GM21381 (cell line): ENCODE data around the gene ZBTB33.

ENCODE experiments used
- ATAC-seq: cut with Tn5 transposase; IDR thresholded peaks from one replicate; pipeline ENCODE4 v1.9.1; 2021; ENCODE audit warnings: mild to moderate bottlenecking, moderate library complexity; ENCODE audit not compliant: unreplicated experiment

The ZBTB33 gene

DNA sequence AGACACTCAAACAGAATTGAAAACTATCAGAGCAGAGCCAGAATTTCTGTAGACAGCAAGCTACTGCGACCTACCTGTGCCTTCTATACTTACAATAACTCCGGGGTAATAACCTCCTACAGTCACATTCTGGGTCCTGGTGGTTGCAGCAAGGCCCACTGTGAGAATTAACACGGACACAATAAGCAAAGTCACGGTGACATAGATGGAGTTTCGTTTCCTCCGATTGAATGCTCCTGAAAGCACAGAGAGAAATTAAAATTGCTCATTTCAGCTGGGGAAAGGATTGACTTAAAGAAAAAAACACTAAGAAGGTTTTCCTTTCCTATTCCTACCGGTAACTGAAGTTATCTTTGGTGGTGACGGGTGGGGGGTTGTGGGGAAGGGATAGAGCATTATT, 53.6 kb downstream of the ZBTB33 start:
- ATAC-seq, result no peak

DNA sequence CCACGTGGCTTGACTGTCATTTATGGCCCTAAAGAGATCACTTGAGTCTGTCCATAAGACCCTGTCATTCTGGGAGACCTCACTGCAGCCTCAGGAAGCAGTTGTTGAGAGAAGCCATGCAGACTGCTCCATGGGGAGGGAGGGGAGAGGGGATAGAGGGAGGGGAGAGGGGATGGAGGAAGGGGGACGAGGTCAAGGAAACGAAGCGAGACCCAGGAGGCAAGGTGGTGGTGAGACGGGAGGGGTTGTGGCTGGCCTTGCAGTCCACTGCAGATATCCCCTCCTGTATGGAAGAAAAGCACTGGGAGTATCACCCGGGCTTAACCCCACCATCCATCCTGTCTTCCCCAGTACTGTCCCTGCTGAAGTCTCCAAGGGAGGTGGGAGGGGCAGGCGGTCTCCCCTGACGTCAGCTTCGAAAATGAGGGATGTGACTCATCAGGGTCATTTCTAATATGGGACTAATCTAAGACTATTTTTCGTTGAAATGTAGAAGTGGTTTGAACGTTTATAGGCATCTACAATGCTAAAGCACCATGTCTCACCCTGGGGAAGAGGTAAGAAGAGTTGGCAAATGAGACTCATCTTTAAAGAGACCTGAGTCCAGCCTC, 55.0 kb downstream of the ZBTB33 start:
- no peak for ATAC-seq

DNA sequence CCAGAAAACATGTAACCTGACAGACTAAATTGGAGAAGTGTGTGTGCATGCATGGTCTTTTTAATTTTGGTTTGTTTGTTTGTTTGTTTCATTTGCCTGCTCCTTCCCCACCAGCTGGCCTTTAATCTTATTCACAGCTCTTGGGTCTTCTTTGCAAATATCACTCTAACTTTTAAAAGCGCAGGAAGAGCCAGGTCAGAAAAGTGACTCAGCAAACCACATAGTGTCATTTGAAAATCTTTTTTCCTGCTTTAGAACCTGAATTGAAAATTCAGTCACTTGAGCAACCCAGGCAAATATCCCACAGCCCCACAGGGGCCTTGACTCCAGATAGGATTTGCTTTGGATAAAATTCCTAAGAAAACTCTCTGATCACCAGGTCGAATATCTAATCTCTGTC, 56.0 kb downstream of the ZBTB33 start:
- ATAC-seq, result no peak
